Measurements from ENCODE around the gene PCDHA11.
"Not testable (repeated sequence)": the region's sequence is repeated elsewhere in the genome, so short reads cannot be mapped to it uniquely, and the experiment has no call there.

The PCDHA11 gene

GRCh38 chr5:140855772-140856674 lies 12.7 kb upstream of the PCDHA11 start, which contains the start of gene PCDHA10:
Gene PCDHA10, plus strand, starts transcription at chr5:140855897. Its CDS starts 152 bp downstream, at chr5:140856049.
- DNase-seq: no peak

GRCh38 chr5:140857177-140857986 lies 11.4 kb upstream of the PCDHA11 start:
- no peak for DNase-seq

- no peak for DNase-seq
These were observed 10.8 kb upstream of the PCDHA11 start for GRCh38 chr5:140857987-140858240.

GRCh38 chr5:140862441-140863295 lies 6.1 kb upstream of the PCDHA11 start:
- DNase-seq: no peak

- DNase-seq: no peak
These were observed 764 bp downstream of the PCDHA11 start for GRCh38 chr5:140869555-140869886.

- DNase-seq: no peak
These were observed 1.8 kb downstream of the PCDHA11 start for GRCh38 chr5:140870221-140871201.

GRCh38 chr5:140875085-140876065 lies 6.6 kb downstream of the PCDHA11 start, which contains the start of gene PCDHA12:
Gene PCDHA12, plus strand, starts transcription at chr5:140875308. Its CDS starts 165 bp downstream, at chr5:140875473.
- DNase-seq: no peak

GRCh38 chr5:140876541-140877261 lies 7.9 kb downstream of the PCDHA11 start:
- DNase-seq: not testable (repeated sequence)

- no peak for DNase-seq
These were observed 8.5 kb downstream of the PCDHA11 start for GRCh38 chr5:140877262-140877581.

- DNase-seq: no peak
These were observed 13.3 kb downstream of the PCDHA11 start, which contains the start of gene PCDHA13 for GRCh38 chr5:140881889-140882590. Gene PCDHA13, plus strand, starts transcription at chr5:140882124. Its CDS starts 145 bp downstream, at chr5:140882269.

- DNase-seq: no peak
These were observed 13.8 kb downstream of the PCDHA11 start for GRCh38 chr5:140882591-140882899.

- no peak for DNase-seq
These were observed 14.6 kb downstream of the PCDHA11 start for GRCh38 chr5:140883373-140883772.

GRCh38 chr5:140883927-140884697 lies 15.4 kb downstream of the PCDHA11 start:
- DNase-seq: no peak

- no peak for DNase-seq
These were observed 47.6 kb downstream of the PCDHA11 start for GRCh38 chr5:140916325-140916724.

All from CD4-positive, alpha-beta T cell treated with Interferon alpha-2 for 1 hour (primary cell).